Right lobe of liver (tissue), 6 donors: ENCODE results near the gene GDE1. TPM values are rescaled to one million over a fixed set of nuclear protein-coding genes. Genes with fewer than 3 reads are reported as not detected.

ENCODE experiments used
- ATAC-seq, 4 donors: fragments of 200-7000 bp; cut with Tn5 transposase; one replicate each; pipeline ENCODE4 v1.9.1; 2020; ENCODE audit warnings: mild to moderate bottlenecking in 4 of 4, moderate library complexity in 4 of 4
- DNase-seq, 3 donors: peaks; one replicate each; pipeline ENCODE4 v3.0.0-alpha.2; 2020
- H3K27ac ChIP-seq, 3 donors: fragments of 200-600 bp; one replicate each; pipeline ENCODE4 v1.8.0; 2022
- H3K27me3 ChIP-seq, 2 donors: fragments of 200-600 bp; one replicate each; pipeline ENCODE4 v1.8.0; 2022
- H3K36me3 ChIP-seq, 4 donors: fragments of 200-600 bp; sonication (generic) in 1 of 4; one replicate each; pipeline versions ENCODE4 v1.5.1 to v1.8.0; 2017 to 2022; ENCODE audit warnings: control low read depth in 1 of 4
- H3K4me1 ChIP-seq, 4 donors: fragments of 200-600 bp; sonication (generic) in 1 of 4; one replicate each; pipeline versions ENCODE4 v1.5.1 to v1.8.0; 2017 to 2022; ENCODE audit warnings: control low read depth in 1 of 4
- H3K4me3 ChIP-seq, 3 donors: fragments of 200-600 bp; one replicate each; pipeline ENCODE4 v1.8.0; 2022
- H3K9me3 ChIP-seq, 4 donors: fragments of 200-600 bp; sonication (generic) in 1 of 4; one replicate each; pipeline versions ENCODE4 v1.5.1 to v1.8.0; 2017 to 2022; ENCODE audit warnings: control low read depth in 1 of 4
- POLR2A ChIP-seq: fragments of 450-650 bp; IDR thresholded peaks from one replicate; pipeline ENCODE4 v1.6.1; 2017; ENCODE audit warnings: antibody characterized with exemption, mild to moderate bottlenecking
- WGBS: methylation state at CpG from one replicate; pipeline ENCODE4 v1.1.6; 2018; ENCODE audit warnings: low coverage, low lambda C conversion rate; ENCODE audit not compliant: insufficient coverage; ENCODE audit errors: missing lambda C conversion rate; 5-methylcytosine and 5-hydroxymethylcytosine counted together
- intact Hi-C, 2 donors: fragments of 100-400 bp; cut with DNase I; formaldehyde crosslinking; loops; one replicate each; pipeline versions ENCODE4 v1.11.2 to v1.14.1; 2022
- total RNA-seq, 6 experiments: library from RNA; depleted of rRNA in 2 of 6; stranded (reverse); fragments of >200 nt in 2 of 6; fragmentation: NEBNext Ultra II Directional in 3 of 6; extraction: Animal tissue kit (Norgen Biotek cat#: 25700) in 3 of 6; gene quantifications; one replicate each; pipeline versions ENCODE4 v1.1.0 to v1.2.4, GENCODE V29; 2016 to 2023
- TF ChIP-seq, protein P1 (sequence below), 4 donors: fragments of 200-600 bp in 3 of 4; fragments of 450-650 bp in 1 of 4; IDR thresholded peaks; one replicate each; pipeline versions ENCODE4 v1.5.1 to v1.8.0; 2016 to 2022; ENCODE audit warnings: antibody characterized with exemption in 4 of 4, mild to moderate bottlenecking in 2 of 4
- donor health status: DM: no; HTN: yes; CAD: no.
- donor health status: DM: no; HTN: no; CAD: no.
- donor health status: DM: no; HTN: no; CAD: no.
- donor health status: DM: no; HTN: yes; CAD: no.
- donor health status: DM: no; HTN: yes; CAD: no.

Gene GDE1
- total RNA-seq, 6 experiments from 2014 or later, result 19.1 to 30.5 (median 21.1) TPM

DNA sequence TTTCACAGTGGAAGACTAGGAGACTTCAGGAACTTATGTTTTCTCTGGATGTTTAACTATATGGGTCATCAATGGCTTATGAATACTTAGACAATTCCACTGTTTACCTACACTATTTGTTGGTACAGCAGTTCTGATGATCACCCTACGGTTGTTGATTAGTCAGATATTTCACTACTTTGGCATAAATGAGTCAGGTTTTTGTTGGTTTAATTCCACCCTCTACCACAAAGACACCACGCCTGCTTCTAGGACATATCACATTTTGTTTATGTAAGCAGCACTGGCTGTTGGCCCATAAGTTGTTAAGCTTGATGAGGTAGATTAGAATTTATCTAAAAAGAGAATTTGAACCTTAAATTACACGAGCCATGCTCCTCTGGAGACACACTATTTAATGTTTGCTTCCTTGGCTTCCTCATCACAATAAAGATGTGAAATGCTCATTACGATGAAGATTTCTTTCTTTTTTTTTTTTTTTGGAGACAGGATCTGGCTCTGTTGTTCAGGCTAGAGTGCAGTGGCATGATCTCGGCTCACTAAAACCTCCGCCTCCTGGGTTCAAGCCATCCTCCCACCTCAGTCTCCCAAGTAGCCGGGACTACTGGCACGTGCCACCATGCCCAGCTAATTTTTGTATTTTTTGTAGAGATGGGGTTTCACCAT, 4.3 kb downstream of the GDE1 start:
- ATAC-seq (peak in 1 of 4 donors; percentile 9), DNase-seq (no peak)
- Histone ChIP-seq H3K27ac (no peak overlapping the region), H3K4me3 (no peak overlapping the region), H3K27me3 (no peaks in the 10 kb centered on the region), H3K36me3 (peaks cover 0 to 6% (median 2%) of the 10 kb centered on the region in 4 donors), H3K4me1 (peaks cover 0 to 11% (median 4%) of the 10 kb centered on the region in 4 donors), H3K9me3 (no peaks in the 10 kb centered on the region)
- WGBS, result 68% methylated on average over 8 of the region's 8 CpGs
- TF ChIP-seq, protein P1, sequence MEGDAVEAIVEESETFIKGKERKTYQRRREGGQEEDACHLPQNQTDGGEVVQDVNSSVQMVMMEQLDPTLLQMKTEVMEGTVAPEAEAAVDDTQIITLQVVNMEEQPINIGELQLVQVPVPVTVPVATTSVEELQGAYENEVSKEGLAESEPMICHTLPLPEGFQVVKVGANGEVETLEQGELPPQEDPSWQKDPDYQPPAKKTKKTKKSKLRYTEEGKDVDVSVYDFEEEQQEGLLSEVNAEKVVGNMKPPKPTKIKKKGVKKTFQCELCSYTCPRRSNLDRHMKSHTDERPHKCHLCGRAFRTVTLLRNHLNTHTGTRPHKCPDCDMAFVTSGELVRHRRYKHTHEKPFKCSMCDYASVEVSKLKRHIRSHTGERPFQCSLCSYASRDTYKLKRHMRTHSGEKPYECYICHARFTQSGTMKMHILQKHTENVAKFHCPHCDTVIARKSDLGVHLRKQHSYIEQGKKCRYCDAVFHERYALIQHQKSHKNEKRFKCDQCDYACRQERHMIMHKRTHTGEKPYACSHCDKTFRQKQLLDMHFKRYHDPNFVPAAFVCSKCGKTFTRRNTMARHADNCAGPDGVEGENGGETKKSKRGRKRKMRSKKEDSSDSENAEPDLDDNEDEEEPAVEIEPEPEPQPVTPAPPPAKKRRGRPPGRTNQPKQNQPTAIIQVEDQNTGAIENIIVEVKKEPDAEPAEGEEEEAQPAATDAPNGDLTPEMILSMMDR (IDR thresholded peaks at IDR 0.05), result no peak
- TF ChIP-seq POLR2A, result no peak
- intact Hi-C loops, result no loop called here

DNA sequence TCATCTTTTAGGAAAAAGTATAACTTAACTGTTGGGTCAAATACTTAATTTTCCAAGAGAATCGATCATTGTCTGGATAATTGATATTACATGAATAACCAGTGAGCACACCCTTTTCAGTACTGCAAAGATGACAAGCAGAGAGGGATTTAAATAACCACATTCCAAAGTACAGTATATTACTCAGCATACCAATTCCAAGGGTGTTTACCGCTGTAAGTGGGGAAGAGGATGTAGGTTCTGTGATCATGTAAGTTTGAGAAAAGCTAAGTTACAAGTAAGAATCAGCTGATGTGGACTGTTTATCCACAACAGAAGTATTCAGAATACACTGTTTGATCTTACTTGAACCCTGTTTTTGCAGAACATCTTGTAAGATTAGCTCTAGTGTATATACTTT, 6.1 kb downstream of the GDE1 start:
- no peak for DNase-seq
- no peak for TF ChIP-seq POLR2A
- TF ChIP-seq, protein P1 (IDR thresholded peaks at IDR 0.05), result no peak
- H3K4me3 ChIP-seq, result no peak overlapping the region
- WGBS, result 100% methylated on average over 1 of the region's 2 CpGs
- H3K27ac ChIP-seq, result no peak overlapping the region
- peaks cover 0 to 11% (median 4%) of the 10 kb centered on the region in 4 donors for H3K4me1 ChIP-seq
- no peaks in the 10 kb centered on the region for H3K9me3 ChIP-seq
- no peak for ATAC-seq
- H3K36me3 ChIP-seq, result peaks cover 0 to 6% (median 2%) of the 10 kb centered on the region in 4 donors
- H3K27me3 ChIP-seq, result no peaks in the 10 kb centered on the region
- intact Hi-C loops, result no loop called here

DNA sequence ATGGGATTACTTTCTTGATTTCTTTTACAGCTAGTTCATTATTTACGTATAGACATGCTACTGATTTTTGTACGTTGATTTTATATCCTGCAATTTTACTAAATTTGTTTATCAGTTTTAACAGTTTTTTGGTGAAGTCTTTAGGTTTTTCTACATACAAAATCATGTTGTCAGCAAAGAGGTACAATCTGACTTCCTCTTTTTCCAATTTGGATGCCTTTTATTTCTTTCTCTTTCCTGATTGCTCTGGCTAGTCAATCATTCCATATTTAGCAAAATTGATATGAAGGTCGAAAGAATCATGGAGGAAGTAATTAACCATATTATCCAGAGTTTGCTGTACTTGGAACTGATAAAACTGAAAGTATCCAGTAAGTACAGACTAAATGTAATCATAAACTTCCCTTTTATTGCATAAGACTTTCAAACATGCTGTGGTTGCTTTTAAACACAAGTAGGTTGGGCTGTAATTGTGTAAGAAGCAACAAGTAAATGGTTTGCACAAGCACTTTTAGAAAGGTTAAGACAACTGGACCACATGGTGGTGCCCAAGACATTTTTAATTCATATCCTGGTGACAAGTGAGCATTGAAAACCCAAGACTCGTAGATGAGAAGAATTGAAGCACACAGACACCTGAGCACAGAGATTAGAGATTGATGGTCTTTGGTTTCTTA, 8.4 kb downstream of the GDE1 start:
- H3K4me1 ChIP-seq, result peaks cover 0 to 11% (median 4%) of the 10 kb centered on the region in 4 donors
- peaks cover 0 to 8% (median 7%) of the 10 kb centered on the region in 4 donors for H3K36me3 ChIP-seq
- H3K27me3 ChIP-seq, result no peaks in the 10 kb centered on the region
- H3K4me3 ChIP-seq, result no peak overlapping the region
- H3K9me3 ChIP-seq, result no peaks in the 10 kb centered on the region
- peak overlapping the region in 1 of 3 donors; percentile 3 for H3K27ac ChIP-seq
- 30% methylated on average over 4 of the region's 4 CpGs for WGBS
- intact Hi-C loops, result no loop called here
- TF ChIP-seq, protein P1 (IDR thresholded peaks at IDR 0.05), result peak in 1 of 4 donors; percentile 16
- no peak for TF ChIP-seq POLR2A
- peak; percentile 74 to 93 (median 79) for ATAC-seq
- no peak for DNase-seq

DNA sequence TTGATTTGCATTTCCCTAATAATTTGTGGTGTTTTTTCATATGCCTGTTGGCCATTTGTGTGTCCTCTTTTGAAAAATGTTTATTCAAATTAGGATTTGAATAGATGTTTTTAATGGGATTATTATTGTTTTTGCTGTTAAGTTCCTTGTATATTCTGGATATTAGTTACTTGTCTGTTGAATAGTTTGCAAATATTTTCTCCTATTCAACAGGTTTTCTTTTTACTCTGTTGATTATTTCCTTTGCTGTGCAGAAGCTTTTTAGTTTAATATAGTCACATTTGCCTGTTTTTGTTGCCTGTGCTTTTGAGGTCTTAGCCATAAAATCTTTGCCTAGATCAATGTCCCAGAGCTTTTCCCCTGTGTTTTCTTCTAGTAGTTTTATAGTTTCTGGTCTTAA, 9.6 kb downstream of the GDE1 start:
- DNase-seq (no peak), ATAC-seq (no peak)
- Histone ChIP-seq H3K27me3 (no peaks in the 10 kb centered on the region), H3K4me3 (no peak overlapping the region), H3K4me1 (peaks cover 0 to 11% (median 4%) of the 10 kb centered on the region in 4 donors), H3K27ac (no peak overlapping the region), H3K9me3 (no peaks in the 10 kb centered on the region), H3K36me3 (peaks cover 0 to 11% (median 8%) of the 10 kb centered on the region in 4 donors)
- intact Hi-C loops, result no loop called here
- TF ChIP-seq POLR2A, result no peak
- TF ChIP-seq, protein P1 (IDR thresholded peaks at IDR 0.05), result no peak
